HG02759 (cell line): ENCODE results near the gene DARS1.
"Not testable (repeated sequence)": the region's sequence is repeated elsewhere in the genome, so short reads cannot be mapped to it uniquely, and the experiment has no call there.

Experiments used
- ATAC-seq: cut with Tn5 transposase; IDR thresholded peaks from one replicate; pipeline ENCODE4 v1.9.1; 2021; ENCODE audit warnings: mild to moderate bottlenecking, moderate library complexity; ENCODE audit not compliant: unreplicated experiment

Gene DARS1

GRCh38 chr2:135985826-135986393, 484 bp upstream of the DARS1 start:
- peak; percentile 57 for ATAC-seq

DNA sequence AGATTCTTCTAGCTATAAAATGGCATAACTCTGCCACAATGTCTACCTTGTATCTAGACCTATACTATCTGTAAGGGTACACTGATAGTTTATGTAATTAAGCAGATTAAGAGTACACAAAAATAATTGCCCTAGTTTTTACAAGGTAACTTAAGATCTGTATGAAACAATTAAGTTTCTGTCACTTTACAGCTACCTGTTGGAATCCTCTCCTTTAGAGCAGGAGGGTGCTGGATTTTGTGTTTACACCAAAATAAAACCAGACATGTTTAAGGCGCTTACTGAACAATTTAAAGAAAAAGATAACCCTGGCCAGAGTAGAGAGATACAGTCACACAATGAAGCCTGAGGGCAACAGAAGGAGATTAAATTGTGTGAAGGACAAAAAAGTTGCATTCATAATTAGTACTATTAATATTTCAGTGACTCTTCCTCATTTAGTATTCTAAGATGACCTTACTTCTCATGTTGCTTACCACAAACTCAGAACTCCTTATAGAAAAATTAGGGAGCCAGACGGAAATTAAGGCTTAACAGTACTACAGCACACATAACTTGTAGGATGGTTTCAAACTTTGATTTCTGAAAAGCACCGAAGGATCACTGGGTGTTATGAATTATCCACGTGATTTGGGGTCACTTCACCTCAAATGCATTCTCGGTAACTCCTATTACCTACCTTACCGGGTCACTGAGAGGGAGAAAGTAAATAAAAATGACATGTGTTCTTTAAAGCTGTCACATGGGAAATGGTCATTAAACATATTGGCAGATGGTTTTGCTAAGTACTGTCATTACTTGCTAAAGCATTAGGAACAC, 1.0 kb downstream of the DARS1 start:
- ATAC-seq, result peak; percentile 30

DNA sequence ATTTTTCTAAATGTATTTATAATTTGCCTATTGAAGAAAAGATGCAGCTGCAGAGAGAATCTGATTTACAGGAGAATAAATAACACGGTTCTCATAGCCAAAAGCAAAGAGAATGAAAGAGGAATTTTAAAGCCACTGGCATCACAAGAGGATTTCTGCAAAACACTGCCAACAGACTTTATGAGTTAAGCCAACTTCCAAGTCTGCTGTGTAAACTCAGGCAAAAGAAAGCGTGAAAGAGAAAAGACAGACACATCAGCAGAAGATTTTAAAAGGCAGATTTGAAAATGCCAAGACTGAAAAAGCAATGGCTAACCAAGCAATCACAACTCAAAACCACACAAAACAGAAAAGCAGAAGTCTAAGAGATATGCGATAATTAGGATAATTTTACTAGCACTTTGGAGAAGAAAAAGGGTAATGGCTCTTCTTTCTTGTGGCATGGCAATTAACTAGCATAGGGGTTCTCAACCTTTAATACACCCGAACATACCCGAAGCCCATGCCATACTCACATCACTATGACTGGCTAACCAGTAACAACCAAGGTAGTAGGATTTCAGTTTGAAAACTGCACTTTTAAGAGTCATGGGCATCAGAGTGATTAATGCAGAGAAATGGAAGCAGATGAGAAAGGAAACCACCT, 4.9 kb downstream of the DARS1 start:
- ATAC-seq, result no peak

- ATAC-seq, result no peak
These were observed 9.7 kb downstream of the DARS1 start for GRCh38 chr2:135975702-135976101.

GRCh38 chr2:135974036-135974435, 11.4 kb downstream of the DARS1 start:
- no peak for ATAC-seq

DNA sequence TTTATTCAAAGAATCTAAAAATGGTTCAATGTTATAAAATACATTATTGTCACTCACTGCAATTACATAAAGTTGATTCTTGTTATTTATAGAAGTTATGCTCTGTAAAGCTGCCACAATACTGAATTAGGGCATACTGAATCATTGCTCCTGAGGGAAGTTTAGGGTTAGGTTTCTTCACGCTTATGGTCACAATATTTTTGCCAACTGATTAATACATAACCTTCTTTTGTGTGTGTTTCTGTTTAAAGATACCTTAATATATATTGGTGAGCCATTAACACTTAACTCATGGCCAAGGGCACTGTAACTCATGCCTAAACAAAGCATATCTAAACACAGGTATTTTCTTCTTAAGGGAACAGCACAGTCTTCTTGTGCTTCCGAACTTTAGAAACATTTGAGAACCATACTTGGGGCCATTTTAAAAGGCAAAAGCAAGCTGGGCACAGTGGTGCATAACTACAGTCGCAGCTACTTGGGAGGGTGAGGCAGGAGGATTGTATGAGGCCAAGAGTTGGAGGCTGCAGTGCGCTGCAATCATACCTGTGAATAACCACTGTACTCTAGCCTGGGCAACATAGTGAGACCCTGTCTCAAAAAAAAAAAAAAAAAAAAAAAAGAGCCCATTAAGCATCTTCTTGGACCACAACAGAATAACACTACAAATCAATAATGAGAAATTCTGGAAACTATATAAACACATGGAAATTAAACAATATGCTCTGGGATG, 15.6 kb downstream of the DARS1 start:
- no peak for ATAC-seq

- ATAC-seq, result no peak
These were observed 19.7 kb downstream of the DARS1 start for GRCh38 chr2:135965756-135966155.

GRCh38 chr2:135964404-135964803, 21.0 kb downstream of the DARS1 start:
- ATAC-seq, result not testable (repeated sequence)

DNA sequence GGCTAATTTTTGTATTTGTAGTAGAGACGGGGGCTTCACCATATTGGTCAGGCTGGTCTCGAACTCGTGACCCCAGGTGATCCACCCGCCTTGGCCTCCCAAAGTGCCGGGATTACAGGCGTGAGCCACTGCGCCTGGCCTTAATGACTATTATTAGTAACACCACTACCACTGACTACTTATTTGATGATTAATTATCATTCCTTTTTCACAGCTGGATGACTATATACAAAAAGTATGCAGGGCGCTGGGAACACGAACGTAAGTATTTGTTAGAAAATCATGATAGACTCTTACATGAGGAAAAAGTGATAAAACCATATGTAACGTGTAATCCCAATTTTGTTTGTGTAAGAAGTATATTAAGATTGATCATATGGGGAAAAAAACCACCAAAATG, 21.6 kb downstream of the DARS1 start:
- no peak for ATAC-seq

GRCh38 chr2:135962366-135963123, 22.9 kb downstream of the DARS1 start:
- ATAC-seq, result no peak

DNA sequence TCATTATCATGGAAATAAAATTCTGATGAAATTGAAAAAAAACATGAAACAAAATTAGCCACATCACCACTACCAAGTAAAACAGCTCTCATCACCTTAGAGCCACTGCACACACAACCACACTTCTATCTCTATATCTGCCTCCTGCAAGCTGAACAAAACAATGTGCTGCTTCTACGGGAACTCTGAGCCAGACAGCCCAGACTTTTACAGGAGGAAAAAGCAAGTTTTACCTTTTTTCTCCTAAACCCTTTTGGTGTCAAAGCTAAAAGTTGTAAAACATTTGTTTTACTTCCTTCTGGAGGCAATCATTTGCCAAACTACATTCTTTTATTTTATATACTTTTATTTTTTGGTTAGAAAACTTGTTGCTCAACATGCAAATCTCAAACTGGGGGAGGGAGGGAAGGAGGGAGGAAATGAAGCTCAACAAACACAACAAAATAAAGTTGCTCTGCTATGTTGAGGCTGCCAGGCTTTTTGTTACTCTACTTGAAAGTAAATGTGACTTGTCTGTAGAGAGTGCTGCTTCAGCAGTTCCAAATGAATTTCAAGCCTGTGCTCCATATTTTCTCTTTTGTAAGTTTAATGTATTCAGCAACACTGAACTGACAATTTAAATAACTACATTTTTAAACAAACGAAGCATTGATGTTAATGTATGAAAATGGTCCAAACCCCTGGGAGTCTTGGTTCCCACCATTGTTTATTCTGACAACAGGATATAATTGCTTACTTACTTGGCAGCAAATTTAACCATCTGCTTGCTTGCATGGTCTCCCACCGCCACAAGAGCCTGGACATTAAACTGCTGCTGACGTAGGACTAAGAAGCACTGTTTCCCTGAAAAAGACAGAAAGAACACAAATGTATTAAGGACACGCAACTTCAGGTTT, 24.5 kb downstream of the DARS1 start:
- no peak for ATAC-seq

DNA sequence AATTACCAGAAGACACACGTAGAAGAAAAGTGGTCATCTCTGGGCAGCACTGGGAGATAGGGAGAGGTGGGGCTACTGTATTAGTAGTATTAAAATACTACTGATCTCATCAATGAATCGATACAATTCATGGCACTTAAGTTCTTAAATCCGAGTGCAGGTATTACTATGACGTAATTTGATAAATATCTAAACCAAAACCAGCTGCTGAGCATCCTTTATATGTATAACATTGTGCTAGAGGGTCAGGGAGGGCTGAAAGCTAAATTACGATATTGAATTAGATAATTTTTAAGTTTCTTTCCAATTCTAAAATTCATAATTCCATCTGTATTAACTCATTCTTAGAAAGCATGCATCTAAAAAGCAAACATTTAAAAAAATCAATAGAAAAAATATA, 25.3 kb downstream of the DARS1 start:
- ATAC-seq, result no peak

DNA sequence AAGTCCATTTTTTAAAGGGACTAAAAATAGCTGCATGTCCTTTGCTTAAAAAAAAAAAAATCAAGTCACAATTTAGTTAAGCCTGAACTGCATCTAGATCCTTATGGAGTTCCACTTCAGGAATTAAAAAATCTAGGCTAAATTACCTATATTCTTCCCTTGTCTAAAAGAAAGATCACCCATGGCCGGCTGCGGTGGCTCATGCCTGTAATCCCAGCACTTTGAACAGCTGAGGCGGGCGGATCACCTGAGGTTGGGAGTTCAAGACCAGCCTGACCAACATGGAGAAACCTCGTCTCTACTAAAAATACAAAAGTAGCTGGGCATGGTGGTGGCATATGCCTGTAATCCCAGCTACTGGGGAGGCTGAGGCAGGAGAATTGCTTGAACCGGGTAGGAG, 26.5 kb downstream of the DARS1 start:
- ATAC-seq, result not testable (repeated sequence)

GRCh38 chr2:135954020-135954601, 31.3 kb downstream of the DARS1 start:
- ATAC-seq, result no peak

GRCh38 chr2:135952891-135953290, 32.5 kb downstream of the DARS1 start:
- ATAC-seq, result no peak

GRCh38 chr2:135951041-135951583, 34.3 kb downstream of the DARS1 start:
- ATAC-seq, result no peak

- ATAC-seq, result no peak
These were observed 35.8 kb downstream of the DARS1 start for GRCh38 chr2:135949451-135950234.

GRCh38 chr2:135948642-135949355, 36.6 kb downstream of the DARS1 start:
- ATAC-seq, result peak; percentile 53
